Mononuclear cell (primary cell): ENCODE results near the gene DGCR6L. TPM values are rescaled to one million over a fixed set of nuclear protein-coding genes. Genes with fewer than 3 reads are reported as not detected.
"Not testable (repeated sequence)": the region's sequence is repeated elsewhere in the genome, so short reads cannot be mapped to it uniquely, and the experiment has no call there.

Experiments used
- H3K27me3 ChIP-seq: 2 replicates; pipeline ENCODE4 v1.6.0; 2011; ENCODE audit warnings: low read length, control low read depth; ENCODE audit not compliant: insufficient read depth
- H3K4me1 ChIP-seq: 2 replicates; pipeline ENCODE4 v1.5.1; 2011; ENCODE audit warnings: mild to moderate bottlenecking, low read length, control low read depth; ENCODE audit not compliant: insufficient read depth
- H3K4me3 ChIP-seq: 2 replicates; pipeline ENCODE4 v1.5.1; 2011; ENCODE audit warnings: mild to moderate bottlenecking, low read length, moderate library complexity
- H3K9me3 ChIP-seq: 2 replicates; pipeline ENCODE4 v1.5.1; 2011; ENCODE audit warnings: low read depth, mild to moderate bottlenecking, control low read depth, low read length
- total RNA-seq: library from RNA; depleted of rRNA; stranded (reverse); fragments of >200 nt; gene quantifications from one replicate; pipeline ENCODE4 v1.2.3, GENCODE V29; 2012

Gene DGCR6L
- total RNA-seq, 1 donor: 40.6 TPM

DNA sequence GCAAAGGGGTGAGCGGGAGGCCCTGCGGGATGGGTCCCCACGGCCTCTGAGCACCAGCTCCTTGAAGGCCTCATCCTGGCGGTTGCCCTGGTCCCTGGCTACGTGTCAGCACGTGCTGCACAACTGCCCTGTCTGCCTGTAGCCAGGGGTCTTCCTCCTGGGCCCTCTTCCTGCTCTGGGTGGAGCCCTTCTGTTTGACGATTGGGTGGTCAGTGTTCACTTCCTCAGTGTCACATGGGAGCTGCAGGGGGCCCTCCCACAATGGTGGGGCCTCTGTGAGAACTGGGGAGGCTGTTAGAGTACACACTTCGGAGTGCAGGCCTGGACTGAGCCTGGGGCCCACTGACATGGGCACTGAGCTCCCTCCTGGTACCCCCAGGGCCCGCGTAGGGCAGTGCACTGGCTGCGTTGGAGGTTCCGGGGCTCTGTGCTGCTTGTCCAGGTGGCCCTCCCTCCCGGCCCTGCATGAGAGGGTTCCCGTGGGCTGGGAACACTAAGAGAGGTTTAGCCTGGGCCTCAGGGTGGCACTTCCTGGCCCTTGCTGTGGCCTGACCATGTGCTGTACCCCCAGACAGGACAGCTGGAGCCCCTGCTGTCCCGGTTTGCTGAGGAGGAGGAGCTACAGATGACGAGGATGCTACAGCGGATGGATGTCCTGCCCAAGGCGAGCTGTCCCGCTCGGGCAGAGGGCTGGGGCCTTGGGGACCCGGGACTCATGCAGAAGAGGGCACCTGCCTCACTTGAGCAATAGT is 13.8 kb downstream of the DGCR6L start:
- H3K27me3 ChIP-seq: no peaks in the 10 kb centered on the region
- H3K4me3 ChIP-seq: no peak overlapping the region
- no peaks in the 10 kb centered on the region for H3K9me3 ChIP-seq
- H3K4me1 ChIP-seq: no peaks in the 10 kb centered on the region

GRCh38 chr22:20305230-20305893 is 14.5 kb downstream of the DGCR6L start:
- H3K27me3 ChIP-seq, H3K4me3 ChIP-seq, H3K4me1 ChIP-seq, H3K9me3 ChIP-seq: not testable (repeated sequence)

- H3K9me3 ChIP-seq: no peaks in the 10 kb centered on the region
- H3K4me1 ChIP-seq: peaks cover 6% of the 10 kb centered on the region
- no peaks in the 10 kb centered on the region for H3K27me3 ChIP-seq
- no peak overlapping the region for H3K4me3 ChIP-seq
Measured at GRCh38 chr22:20304646-20305045, 15.2 kb downstream of the DGCR6L start.

DNA sequence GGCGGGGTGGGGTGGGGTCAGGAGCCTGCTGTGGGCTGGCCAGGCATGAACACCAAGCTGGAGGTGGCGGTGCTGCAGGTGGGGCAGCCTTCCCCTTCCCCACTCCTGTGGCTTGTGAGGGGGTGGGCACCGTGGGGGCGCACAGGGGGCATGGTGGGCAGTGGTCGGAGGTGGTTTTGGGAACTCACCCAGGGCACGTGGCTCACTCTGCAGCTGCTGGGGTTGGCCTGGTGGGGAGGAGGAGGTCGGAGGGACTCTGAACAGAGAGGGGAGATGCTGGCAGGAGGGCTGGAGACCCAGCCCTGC is 16.7 kb downstream of the DGCR6L start:
- not testable (repeated sequence) for H3K27me3 ChIP-seq, H3K4me3 ChIP-seq, H3K4me1 ChIP-seq, H3K9me3 ChIP-seq

DNA sequence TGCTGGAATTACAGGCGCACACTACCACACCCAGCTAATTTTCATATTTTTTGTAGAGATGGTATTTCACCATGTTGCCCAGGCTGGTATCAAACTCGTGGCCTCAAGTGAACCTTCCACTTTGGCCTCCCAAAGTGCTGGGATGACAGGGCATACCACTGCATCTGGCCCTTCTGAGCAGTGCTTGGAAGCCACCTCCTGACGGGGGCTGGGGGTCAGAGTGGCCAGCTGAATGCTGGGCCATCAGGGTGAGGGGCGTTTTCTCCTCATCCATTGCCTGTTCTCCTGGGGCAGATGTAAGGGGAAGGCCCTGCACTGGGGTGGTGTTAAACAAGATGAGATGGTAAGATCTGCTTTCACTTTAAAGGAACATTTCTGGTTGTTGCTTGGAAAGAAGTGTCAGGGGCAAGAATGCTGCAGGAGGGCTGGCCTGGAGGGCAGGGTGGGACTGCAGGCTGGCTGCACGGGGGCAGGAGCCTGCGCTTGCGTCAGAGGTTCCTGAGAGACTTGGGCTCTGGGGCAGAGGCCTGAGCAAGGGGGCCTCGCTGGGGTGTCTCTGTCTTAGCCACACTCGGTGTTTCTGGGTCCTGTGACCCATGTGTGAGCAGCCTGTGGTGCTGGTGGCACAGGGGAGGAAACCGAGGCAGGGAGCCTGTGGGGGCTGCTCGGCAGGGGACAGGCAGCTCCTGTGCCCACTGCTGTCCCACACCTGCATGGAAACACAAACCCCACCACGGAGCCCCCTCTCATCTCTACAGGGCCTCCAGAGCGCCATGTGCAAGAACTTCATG is 17.2 kb downstream of the DGCR6L start:
- H3K4me1 ChIP-seq: peaks cover 7% of the 10 kb centered on the region
- no peak overlapping the region for H3K4me3 ChIP-seq
- H3K27me3 ChIP-seq: no peaks in the 10 kb centered on the region
- no peaks in the 10 kb centered on the region for H3K9me3 ChIP-seq

GRCh38 chr22:20299746-20300136 is 20.1 kb downstream of the DGCR6L start:
- Histone ChIP-seq H3K4me3 (no peak overlapping the region), H3K9me3 (no peaks in the 10 kb centered on the region), H3K27me3 (no peaks in the 10 kb centered on the region), H3K4me1 (peaks cover 7% of the 10 kb centered on the region)

DNA sequence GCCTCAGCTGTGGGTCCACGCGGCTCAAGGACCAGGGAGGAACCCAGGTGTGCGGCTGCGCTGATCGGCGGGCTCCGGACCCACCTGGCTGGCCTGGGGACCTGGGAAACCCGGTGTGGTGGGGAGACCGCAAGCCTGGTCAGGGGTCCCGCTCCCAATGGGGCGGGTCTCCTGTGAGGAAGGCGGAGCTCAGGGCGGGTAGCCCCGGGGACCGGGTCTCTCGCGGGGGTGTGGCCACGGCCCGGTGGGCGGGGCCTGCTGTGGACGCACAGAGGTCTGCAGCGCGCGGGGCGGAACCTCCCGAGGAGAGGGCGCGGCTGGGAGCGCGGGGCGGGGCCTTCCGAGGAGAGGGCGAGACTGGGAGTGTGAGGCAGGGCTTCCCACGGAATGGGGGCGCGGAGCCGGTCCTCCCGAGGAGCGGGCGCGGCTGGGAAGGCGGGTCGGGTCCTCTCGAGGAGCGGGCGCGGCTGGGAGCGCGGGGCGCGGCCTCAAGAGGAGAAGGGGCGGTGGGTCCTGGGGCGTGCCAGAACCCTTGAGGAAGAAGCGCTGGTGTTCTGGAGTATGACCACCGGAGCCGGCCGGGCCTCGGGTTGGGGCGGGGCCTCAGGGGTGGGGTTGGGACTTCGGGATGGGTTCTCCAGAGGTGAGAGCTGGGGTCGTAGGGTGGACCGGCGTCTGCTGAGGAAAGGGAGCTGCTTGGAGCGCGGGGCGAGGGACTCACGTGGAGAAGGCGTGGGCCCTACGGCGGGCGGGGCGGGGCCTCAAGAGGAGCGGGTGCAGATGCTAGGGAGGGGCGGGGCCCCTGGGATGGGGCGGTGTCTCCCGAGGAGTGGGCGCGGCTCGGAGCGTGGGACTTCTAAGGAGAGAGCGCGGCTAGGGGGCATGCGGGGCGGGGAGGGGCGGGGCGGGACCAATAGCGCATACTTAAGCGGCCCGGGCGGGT is 20.8 kb downstream of the DGCR6L start:
- Histone ChIP-seq H3K27me3 (no peaks in the 10 kb centered on the region), H3K4me3 (peak overlapping the region; percentile 30), H3K9me3 (no peaks in the 10 kb centered on the region), H3K4me1 (peaks cover 7% of the 10 kb centered on the region)

- Histone ChIP-seq H3K4me1 (peaks cover 7% of the 10 kb centered on the region), H3K27me3 (no peaks in the 10 kb centered on the region), H3K4me3 (no peak overlapping the region), H3K9me3 (no peaks in the 10 kb centered on the region)
Measured at GRCh38 chr22:20298110-20298802, 21.6 kb downstream of the DGCR6L start.

DNA sequence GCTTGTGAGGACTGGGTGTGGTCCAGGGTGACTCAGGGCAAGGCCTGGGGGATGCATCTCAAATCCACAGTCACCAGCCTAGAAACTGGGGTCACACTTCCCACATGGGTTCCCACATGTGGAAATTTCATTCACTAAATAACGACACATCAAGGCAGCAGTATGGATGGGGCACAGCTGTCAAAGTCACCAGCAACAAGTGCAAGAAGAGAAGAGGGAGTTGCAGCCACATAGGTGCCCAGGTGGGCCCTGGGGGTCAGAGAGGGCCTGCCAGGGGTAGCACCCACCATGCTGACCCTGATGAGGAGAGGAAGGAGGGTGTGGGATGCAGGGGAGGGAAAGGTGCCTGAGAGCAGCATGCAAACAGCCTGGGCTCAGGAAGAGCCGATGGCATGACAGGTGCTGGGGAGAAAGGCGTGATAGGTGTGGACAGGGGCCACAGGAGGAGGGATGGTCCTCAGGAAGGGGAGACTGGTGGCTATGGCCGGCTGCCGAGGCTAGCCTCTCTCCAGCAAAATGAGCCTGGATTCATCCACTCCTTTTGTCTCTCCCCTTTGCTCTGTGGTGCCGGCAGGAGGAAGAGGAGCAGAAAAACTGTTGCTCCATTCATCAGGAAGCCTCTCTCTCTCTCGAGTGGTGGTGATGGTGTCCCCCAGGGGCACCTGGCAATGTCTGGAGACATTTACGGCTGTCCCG is 22.3 kb downstream of the DGCR6L start:
- H3K4me1 ChIP-seq: peaks cover 7% of the 10 kb centered on the region
- H3K9me3 ChIP-seq: no peaks in the 10 kb centered on the region
- no peaks in the 10 kb centered on the region for H3K27me3 ChIP-seq
- no peak overlapping the region for H3K4me3 ChIP-seq

DNA sequence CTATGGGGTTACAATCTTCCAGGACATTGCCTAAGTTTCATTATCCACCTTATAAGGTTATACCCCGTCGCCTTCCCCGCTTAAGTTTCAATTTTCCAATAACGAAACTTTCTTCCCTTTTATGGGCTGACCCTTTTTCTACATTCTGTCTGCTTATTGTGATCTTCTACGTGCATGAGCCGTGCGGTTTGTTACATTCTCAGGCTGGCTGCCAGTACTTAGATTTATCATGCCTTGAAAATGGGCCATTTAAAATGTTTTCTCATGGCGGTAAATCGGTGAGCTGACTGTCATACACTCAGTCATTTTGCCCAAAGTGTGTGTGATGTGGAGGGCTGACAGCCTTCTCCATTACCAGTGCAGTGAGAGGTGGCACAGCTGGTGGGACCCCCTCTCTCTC is 23.3 kb downstream of the DGCR6L start:
- Histone ChIP-seq H3K4me1 (peaks cover 7% of the 10 kb centered on the region), H3K4me3 (no peak overlapping the region), H3K27me3 (no peaks in the 10 kb centered on the region), H3K9me3 (no peaks in the 10 kb centered on the region)

DNA sequence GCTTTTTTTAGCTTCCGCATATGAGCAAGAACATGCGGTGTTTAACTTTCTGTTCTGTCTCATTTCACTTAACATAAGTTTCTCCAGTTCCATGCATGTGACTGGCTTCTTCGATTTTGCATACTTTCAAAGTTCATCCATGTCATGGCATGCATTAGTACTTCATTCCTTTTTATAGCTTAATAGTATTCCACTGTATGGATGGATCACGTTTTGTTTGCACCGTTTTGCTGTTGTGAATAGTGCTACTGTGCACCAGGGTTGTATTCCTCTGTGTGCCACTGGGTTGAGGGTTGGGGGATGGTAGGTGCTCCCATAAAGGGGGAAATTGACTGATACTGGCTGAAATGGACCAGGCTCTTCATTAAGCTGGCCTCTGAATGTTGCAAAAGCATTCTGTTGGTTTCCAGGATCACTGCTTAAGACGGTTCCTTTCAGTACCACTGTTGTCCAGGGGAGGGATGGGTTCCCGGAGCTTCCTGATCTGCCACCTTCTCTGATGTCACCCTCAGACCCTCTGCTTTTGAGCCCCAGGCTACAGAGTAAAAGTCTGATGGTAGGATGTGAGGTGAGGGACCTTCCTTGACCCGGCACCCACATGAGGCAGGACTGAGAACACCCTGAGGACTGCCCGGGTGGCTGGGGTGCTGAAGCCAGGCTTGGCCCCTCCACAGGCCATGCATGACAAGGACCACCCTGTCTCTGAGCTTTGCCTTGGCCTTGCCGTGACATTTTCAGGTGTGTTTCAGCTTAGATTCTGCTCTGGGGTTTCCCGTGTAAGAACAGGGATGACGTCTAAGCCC is 24.4 kb downstream of the DGCR6L start:
- no peak overlapping the region for H3K4me3 ChIP-seq
- H3K9me3 ChIP-seq: no peaks in the 10 kb centered on the region
- no peaks in the 10 kb centered on the region for H3K27me3 ChIP-seq
- H3K4me1 ChIP-seq: peaks cover 7% of the 10 kb centered on the region

- H3K27me3 ChIP-seq: no peaks in the 10 kb centered on the region
- no peak overlapping the region for H3K4me3 ChIP-seq
- H3K9me3 ChIP-seq: no peaks in the 10 kb centered on the region
- H3K4me1 ChIP-seq: no peaks in the 10 kb centered on the region
Measured at GRCh38 chr22:20292673-20293232, 27.1 kb downstream of the DGCR6L start.

- no peaks in the 10 kb centered on the region for H3K27me3 ChIP-seq
- no peaks in the 10 kb centered on the region for H3K4me1 ChIP-seq
- H3K4me3 ChIP-seq: no peak overlapping the region
- H3K9me3 ChIP-seq: no peaks in the 10 kb centered on the region
Measured at GRCh38 chr22:20292108-20292507, 27.8 kb downstream of the DGCR6L start.
